NCI-H748 treated with DMSO at 0.1 percent for 48 hours (cell line): ENCODE results near the gene PIK3C2A.
"Not testable (repeated sequence)": the region's sequence is repeated elsewhere in the genome, so short reads cannot be mapped to it uniquely, and the experiment has no call there.

Experiments
- DNase-seq: peaks from one replicate; lab custom pipeline; 2025; lab: John Stamatoyannopoulos, UW

The PIK3C2A gene, protein sequence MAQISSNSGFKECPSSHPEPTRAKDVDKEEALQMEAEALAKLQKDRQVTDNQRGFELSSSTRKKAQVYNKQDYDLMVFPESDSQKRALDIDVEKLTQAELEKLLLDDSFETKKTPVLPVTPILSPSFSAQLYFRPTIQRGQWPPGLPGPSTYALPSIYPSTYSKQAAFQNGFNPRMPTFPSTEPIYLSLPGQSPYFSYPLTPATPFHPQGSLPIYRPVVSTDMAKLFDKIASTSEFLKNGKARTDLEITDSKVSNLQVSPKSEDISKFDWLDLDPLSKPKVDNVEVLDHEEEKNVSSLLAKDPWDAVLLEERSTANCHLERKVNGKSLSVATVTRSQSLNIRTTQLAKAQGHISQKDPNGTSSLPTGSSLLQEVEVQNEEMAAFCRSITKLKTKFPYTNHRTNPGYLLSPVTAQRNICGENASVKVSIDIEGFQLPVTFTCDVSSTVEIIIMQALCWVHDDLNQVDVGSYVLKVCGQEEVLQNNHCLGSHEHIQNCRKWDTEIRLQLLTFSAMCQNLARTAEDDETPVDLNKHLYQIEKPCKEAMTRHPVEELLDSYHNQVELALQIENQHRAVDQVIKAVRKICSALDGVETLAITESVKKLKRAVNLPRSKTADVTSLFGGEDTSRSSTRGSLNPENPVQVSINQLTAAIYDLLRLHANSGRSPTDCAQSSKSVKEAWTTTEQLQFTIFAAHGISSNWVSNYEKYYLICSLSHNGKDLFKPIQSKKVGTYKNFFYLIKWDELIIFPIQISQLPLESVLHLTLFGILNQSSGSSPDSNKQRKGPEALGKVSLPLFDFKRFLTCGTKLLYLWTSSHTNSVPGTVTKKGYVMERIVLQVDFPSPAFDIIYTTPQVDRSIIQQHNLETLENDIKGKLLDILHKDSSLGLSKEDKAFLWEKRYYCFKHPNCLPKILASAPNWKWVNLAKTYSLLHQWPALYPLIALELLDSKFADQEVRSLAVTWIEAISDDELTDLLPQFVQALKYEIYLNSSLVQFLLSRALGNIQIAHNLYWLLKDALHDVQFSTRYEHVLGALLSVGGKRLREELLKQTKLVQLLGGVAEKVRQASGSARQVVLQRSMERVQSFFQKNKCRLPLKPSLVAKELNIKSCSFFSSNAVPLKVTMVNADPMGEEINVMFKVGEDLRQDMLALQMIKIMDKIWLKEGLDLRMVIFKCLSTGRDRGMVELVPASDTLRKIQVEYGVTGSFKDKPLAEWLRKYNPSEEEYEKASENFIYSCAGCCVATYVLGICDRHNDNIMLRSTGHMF (N-terminal part only)

DNA sequence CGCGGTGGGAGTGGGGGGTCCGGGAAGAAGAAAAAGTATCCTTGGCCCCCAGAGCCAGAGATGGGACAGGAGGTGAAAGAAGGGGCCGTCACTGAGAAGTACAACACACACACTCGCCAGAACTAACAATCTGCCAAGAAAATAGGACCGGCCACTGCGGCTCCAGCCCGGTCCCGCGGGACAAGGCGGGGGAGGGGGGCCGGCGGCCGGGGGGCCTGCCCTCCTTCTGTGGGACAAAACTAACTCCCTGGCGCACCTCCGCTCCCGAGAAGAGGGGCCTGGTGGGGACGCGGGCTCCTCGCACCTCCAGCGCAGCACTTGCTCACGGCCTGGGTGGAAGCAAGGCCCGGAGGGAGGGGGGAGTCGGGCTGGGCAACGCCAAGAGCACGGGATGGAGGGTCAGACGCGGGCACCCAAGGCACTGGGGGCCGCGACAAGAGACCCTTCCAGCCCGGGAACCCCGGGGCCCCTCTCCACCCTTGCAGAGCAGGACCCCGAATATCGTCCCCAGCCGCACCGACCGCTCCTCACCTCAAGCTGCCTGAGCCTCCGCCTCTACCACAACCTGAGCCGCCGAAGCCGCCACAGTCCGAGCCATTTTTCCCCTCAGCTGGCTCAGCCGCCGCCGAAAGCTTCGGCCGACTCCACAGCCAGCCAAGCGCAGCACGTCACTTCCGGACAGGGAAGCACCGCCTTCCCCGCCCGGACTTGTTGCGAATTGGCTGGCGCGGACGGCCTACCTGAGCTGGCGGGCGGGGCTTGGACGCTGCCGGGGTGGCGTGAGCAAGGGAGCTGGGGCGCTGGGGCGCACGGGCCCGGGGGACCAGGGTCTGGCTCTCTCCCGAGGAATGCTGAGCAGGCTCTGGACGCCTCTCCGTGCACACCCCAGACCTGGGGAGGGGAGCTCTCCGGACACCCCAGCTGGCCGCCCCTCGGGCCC lies at the start of gene PIK3C2A:
TSS of gene PIK3C2A (minus strand) at position 670 of the 940 bp plus-strand sequence. CDS start 38,245 bp downstream, outside the sequence.
- peak; percentile 82 for DNase-seq

DNA sequence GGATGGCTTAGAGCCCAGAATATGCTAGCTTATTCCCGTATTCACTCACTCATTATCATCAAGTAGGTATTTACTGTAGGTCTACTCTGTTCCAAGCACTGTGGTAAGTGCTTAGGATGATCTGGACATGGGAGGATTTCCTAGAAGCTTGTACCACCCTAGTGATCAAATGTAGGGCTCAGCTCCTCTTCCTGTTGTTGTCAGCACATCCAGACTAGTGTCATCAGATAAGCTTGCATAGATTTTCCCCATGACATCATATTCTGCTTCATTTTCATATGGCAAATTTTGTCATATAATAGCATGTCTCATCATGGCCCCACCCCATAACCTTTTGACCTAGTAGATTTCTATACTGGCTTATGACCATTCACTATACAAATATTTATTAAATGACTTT lies 49.4 kb upstream of the PIK3C2A start:
- no peak for DNase-seq

DNA sequence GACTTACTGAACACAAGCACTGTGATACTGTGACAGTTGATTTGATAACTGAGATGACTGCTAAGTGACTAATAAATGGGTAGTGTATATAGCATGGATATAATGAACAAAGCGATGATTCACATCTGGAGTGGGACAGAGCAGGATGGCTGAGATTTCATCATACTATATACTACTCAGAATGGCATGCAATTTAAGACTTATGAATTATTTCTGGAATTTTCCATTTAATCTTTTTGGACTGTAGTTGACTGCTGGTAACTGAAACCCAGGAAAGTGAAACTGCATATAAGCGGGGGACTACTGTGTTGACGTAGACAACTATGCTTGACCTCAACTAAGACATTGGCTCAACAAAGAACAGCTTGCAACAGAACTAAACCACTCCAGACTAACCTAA lies 48.7 kb upstream of the PIK3C2A start:
- no peak for DNase-seq

- no peak for DNase-seq
These were observed 44.9 kb upstream of the PIK3C2A start for GRCh38 chr11:17252704-17253103.

DNA sequence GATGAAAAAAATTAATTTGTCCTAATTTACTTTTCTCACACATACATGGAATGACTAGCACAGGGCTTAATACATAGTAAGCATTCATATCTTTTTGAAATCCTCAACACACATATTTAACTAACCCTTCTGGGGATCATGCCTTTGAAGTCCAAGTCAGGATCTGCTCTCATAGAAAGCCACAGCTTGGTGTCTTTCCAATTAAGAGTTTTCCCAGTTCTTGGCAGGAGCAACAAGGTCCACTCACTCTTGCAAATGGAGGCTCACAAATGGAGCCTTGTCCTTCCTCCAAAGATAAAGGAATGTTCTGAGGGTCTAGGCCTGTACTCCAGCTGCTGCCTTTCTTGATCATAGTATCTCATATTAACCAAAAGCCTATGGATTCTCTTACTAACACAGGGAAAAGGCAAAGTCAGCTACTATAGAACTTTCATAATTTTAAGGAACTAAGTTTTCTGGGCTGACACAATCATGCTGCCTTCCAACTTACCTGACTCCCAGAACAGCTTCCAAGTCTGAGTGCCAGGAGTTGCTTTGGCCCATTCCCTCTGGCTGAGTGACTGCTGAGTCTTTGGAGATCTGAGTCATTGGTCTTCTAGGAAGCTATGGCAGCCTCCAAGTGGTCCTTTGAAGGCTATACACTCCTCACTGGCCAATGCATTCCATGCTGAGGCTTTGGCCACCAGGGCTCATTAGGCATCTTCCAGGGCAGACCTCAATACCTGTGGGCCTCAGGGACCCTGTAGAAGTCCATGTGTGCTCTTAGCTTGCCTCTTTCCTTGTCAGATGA lies 43.0 kb upstream of the PIK3C2A start:
- DNase-seq, result no peak

- no peak for DNase-seq
These were observed 36.3 kb upstream of the PIK3C2A start for GRCh38 chr11:17244046-17244445.

- not testable (repeated sequence) for DNase-seq
These were observed 35.2 kb upstream of the PIK3C2A start for GRCh38 chr11:17242954-17243353.

DNA sequence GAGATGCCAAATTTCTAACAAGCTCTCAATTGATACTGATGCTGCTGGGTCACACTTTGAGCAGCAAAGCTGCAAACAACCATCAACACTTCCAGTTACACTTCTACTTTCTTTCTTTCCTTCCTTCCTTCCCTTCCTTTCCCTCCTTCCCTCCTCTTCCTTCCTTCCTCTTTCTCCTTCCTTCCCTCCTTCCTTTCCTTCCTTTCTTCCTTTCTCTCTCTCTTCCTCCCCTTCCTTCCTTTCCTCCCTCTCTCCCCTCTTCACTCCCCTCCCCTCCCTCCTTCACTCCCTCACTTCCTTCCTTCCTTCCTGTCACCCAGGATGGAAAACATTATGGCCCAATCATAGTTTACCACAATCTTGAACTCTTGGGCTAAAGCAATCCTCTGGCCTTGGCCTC lies 33.0 kb upstream of the PIK3C2A start:
- DNase-seq, result no peak

DNA sequence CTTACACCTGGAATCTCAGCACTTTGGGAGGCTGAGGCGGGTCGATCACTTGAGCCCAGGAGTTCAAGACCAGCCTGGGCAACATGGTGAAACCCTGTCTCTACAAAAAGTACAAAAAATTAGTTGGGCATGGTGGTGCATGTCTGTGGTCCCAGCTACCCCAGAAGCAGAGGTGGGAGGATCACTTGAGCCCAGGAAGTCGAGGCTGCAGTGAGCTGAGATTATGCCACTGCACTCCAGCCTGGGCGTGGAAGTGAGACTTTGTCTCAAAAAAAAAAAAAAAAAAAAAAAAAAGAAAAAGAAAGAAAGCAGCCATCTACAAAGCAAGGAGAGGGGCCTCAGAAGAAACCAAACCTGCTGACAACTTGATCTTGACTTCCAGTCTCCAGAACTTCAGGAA lies 32.1 kb upstream of the PIK3C2A start:
- not testable (repeated sequence) for DNase-seq

DNA sequence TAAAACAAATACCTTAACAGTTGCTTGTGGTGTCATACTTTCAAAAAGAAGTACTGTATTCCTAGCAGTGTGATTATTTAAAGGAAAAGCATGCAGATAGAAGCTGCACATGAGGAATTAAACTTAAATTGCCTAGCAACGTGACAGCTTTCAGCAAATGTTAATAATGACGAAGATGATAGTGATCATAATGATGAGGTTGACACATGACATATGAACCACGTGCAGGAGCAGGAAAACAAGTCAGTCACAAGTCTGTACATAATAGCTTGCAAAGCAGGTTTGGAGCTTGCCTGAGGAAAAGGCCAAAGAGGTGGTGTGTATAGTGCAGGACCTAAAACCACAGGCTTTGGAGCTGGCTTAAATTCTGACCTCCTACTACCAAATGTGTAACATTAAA lies 30.6 kb upstream of the PIK3C2A start:
- no peak for DNase-seq

DNA sequence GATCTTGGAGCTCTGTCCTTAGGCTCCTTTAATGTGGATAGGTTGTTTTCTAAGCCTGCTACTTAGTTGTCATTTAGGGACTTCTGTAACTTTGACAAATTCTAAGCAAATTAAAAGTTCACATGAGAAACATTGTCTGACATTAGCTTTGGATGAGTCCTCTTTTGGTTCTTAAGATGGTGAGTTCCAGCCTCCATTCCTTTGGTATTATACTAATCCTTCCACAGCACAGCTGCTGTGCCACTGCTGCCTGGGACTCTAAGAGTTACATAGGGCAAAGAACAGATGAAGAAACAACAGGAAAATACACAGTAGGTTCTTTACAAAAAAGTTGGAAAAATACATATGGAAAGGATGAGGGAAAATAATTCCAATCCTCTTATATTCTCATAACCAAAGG lies 25.3 kb upstream of the PIK3C2A start:
- DNase-seq, result no peak

- no peak for DNase-seq
These were observed 23.4 kb upstream of the PIK3C2A start for GRCh38 chr11:17230867-17231851.

- no peak for DNase-seq
These were observed 21.8 kb upstream of the PIK3C2A start for GRCh38 chr11:17229481-17230152.

DNA sequence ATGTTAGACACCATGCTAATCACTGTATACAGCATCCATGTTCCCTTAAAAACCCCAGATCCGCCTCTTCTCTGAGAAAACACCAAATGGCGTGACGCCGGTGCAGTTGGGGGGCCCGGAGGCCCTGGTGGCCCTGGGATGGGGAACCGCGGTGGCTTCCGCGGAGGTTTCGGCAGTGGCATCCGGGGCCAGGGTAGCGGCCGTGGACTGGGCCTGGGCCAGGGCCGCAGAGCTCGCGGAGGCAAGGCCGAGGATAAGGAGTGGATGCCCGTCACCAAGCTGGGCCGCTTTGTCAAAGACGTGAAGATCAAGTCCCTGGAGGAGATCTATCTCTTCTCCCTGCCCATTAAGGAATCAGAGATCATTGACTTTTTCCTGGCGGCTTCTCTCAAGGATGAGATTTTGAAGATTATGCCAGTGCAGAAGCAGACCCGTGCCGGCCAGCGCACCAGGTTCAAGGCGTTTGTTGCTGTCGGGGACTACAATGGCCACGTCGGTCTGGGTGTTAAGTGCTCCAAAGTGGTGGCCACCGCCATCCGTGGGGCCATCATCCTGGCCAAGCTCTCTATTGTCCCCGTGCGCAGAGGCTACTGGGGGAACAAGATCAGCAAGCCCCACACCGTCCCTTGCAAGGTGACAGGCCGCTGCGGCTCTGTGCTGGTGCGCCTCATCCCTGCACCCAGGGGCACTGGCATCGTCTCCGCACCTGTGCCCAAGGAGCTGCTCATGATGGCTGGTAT lies 20.6 kb upstream of the PIK3C2A start:
- DNase-seq, result not testable (repeated sequence)

DNA sequence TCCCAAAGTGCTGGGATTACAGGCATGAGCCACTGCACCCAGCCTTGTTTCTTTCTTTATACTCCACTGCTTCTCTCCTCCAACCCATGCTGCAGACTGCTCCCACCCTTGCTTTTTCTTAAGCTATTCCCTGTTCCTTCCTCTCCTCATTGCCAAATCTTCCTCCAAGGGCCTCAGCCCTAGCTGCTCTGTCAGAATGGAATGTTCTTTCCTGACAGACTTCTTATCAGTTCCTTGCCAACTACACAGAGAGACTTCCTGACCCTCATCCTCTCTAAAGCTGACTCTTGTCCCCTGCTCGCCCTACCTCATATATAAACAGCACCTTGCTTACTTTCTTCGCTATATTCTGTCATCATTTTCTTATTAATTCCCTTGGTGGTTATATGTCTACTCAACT lies 16.9 kb upstream of the PIK3C2A start:
- DNase-seq, result no peak

- DNase-seq, result no peak
These were observed 14.2 kb upstream of the PIK3C2A start for GRCh38 chr11:17221968-17222367.

- DNase-seq, result no peak
These were observed 11.2 kb upstream of the PIK3C2A start for GRCh38 chr11:17219016-17219415.

DNA sequence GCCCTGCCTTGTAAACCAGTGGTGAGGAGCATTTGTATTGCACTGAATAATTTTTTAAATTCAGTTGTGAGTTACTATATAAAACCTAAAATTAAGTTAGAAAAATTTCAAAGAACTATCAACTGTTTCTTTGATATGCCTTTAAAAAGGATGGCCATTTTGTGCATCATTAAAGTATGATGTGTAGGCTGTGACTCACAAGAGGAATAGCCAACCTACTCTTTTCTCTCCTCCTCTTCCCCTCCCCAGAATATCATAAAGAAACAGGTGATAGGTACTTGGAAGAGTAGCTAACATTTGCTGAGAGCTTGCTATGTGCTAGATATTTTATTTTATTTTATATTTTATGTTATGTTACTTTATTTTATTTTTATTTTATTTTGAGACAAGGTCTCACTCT lies 10.6 kb upstream of the PIK3C2A start:
- DNase-seq, result no peak
